Naive thymus-derived CD4-positive, alpha-beta T cell (primary cell): ENCODE measurements around the gene AGAP1. TPM values are rescaled to one million over a fixed set of nuclear protein-coding genes. Genes with fewer than 3 reads are reported as not detected.

ENCODE experiments used
- ATAC-seq: fragments of 150-1000 bp; cut with Tn5 transposase; 2 replicates; pipeline ENCODE4 v1.10.0; 2021; ENCODE audit warnings: mild to moderate bottlenecking, moderate library complexity
- CTCF ChIA-PET: fragments of 350-600 bp; sonication (Branson Sonifier 250); formaldehyde crosslinking; loops from one replicate; lab custom pipeline; 2021; ENCODE audit warnings: antibody characterized with exemption; lab: Charles Lee
- POLR2A ChIA-PET: fragments of 350-600 bp; sonication (Branson Sonifier 250); formaldehyde crosslinking; loops from one replicate; lab custom pipeline; 2021; ENCODE audit warnings: antibody characterized with exemption, inconsistent platforms; lab: Charles Lee
- DNase-seq, 9 donors: peaks; one replicate each; pipeline versions ENCODE4 v3.0.0 to v3.0.0-alpha.2; 2020 to 2022; ENCODE audit warnings: mixed read lengths in 1 of 9
- H3K27ac ChIP-seq: one replicate; pipeline ENCODE4 v1.7.0; 2013; ENCODE audit warnings: mild to moderate bottlenecking, low read depth, low read length, moderate library complexity
- H3K27me3 ChIP-seq, 2 donors: one replicate each; pipeline ENCODE4 v1.7.0; 2013; ENCODE audit warnings: low read length in 2 of 2, mild to moderate bottlenecking in 2 of 2, moderate library complexity in 2 of 2; ENCODE audit not compliant: control insufficient read depth in 2 of 2, insufficient read depth in 2 of 2
- H3K36me3 ChIP-seq, 3 experiments: 1 replicate in 2 of 3; 2 replicates in 1 of 3; pipeline ENCODE4 v1.7.0; 2013; ENCODE audit warnings: low read length in 3 of 3, mild to moderate bottlenecking in 3 of 3, moderate library complexity in 1 of 3; ENCODE audit not compliant: insufficient read depth in 3 of 3, control insufficient read depth in 2 of 3
- H3K4me1 ChIP-seq, 2 donors: one replicate each; pipeline ENCODE4 v1.7.0; 2013; ENCODE audit warnings: low read length in 2 of 2, mild to moderate bottlenecking in 2 of 2, moderate library complexity in 1 of 2; ENCODE audit not compliant: control insufficient read depth in 2 of 2, insufficient read depth in 2 of 2
- H3K4me3 ChIP-seq: 2 replicates; pipeline ENCODE4 v1.7.0; 2013; ENCODE audit warnings: mild to moderate bottlenecking, low read length
- H3K9me3 ChIP-seq, 3 experiments: 1 replicate in 2 of 3; 2 replicates in 1 of 3; pipeline ENCODE4 v1.7.0; 2013; ENCODE audit warnings: low read length in 3 of 3; ENCODE audit not compliant: control insufficient read depth in 2 of 3
- H3K27ac Mint-ChIP-seq, 9 donors: one replicate each; pipeline ENCODE4 v1.8.0; 2020 to 2022; ENCODE audit warnings: mixed read lengths in 9 of 9, mild to moderate bottlenecking in 8 of 9, moderate library complexity in 5 of 9, inconsistent platforms in 2 of 9
- H3K27me3 Mint-ChIP-seq, 5 donors: one replicate each; pipeline ENCODE4 v1.8.0; 2021 to 2022; ENCODE audit warnings: mixed read lengths in 5 of 5, mild to moderate bottlenecking in 1 of 5
- H3K36me3 Mint-ChIP-seq, 5 donors: one replicate each; pipeline ENCODE4 v1.8.0; 2020 to 2022; ENCODE audit warnings: mixed read lengths in 5 of 5, mild to moderate bottlenecking in 3 of 5, inconsistent platforms in 1 of 5
- H3K4me1 Mint-ChIP-seq, 7 donors: one replicate each; pipeline ENCODE4 v1.8.0; 2020 to 2022; ENCODE audit warnings: mixed read lengths in 7 of 7, mild to moderate bottlenecking in 3 of 7, inconsistent platforms in 1 of 7
- H3K4me3 Mint-ChIP-seq, 10 donors: one replicate each; pipeline ENCODE4 v1.8.0; 2020 to 2022; ENCODE audit warnings: mild to moderate bottlenecking in 10 of 10, mixed read lengths in 10 of 10, moderate library complexity in 6 of 10, inconsistent platforms in 2 of 10
- H3K9me3 Mint-ChIP-seq, 11 donors: one replicate each; pipeline ENCODE4 v1.8.0; 2020 to 2022; ENCODE audit warnings: mixed read lengths in 11 of 11, mild to moderate bottlenecking in 4 of 11, inconsistent platforms in 1 of 11, moderate library complexity in 1 of 11
- intact Hi-C, 2 donors: fragments of 100-400 bp; cut with micrococcal nuclease; formaldehyde crosslinking; loops; one replicate each; pipeline ENCODE4 v1.15.1; 2023
- polyA plus RNA-seq, 2 donors: library from polyadenylated mRNA; unstranded; fragments of 300-500 nt; fragmentation: Illumina TruSeq; gene quantifications; one replicate each; pipeline ENCODE4 v1.2.3, GENCODE V29; 2021
- total RNA-seq, 6 experiments: library from RNA in 5 of 6; stranded (reverse) in 5 of 6; gene quantifications; 1 replicate in 5 of 6; 2 replicates in 1 of 6; pipeline ENCODE4 v1.2.3 and lab custom pipeline; 2021 to 2026

The AGAP1 gene
- total and polyA plus RNA-seq, 7 experiments from 2014 or later, result 0.35 to 9.6 (median 0.85) TPM; not detected in 2

GRCh38 chr2:235765181-235765820 is 271.5 kb downstream of the AGAP1 start:
- Mint-ChIP-seq H3K27ac (no peak overlapping the region), H3K4me1 (peaks cover 0 to 4% (median 0%) of the 10 kb centered on the region in 7 donors), H3K36me3 (no peaks in the 10 kb centered on the region), H3K4me3 (no peak overlapping the region), H3K27me3 (peaks cover 0 to 13% (median 5%) of the 10 kb centered on the region in 5 donors), H3K9me3 (peaks cover 0 to 2% (median 0%) of the 10 kb centered on the region in 11 donors)
- no peaks in the 10 kb centered on the region for H3K9me3 ChIP-seq
- no peak overlapping the region for H3K27ac ChIP-seq
- no peak for DNase-seq
- ATAC-seq, result no peak
- H3K4me1 ChIP-seq, result no peaks in the 10 kb centered on the region
- no peaks in the 10 kb centered on the region for H3K27me3 ChIP-seq
- no peak overlapping the region for H3K4me3 ChIP-seq
- CTCF ChIA-PET, result interaction anchor here (1.0 to 1.3 kb wide), 3 partner anchors 9 to 99 kb away, joined by 3 to 9 read pairs (median 4); no protein-coding TSS in a partner anchor
- intact Hi-C loops, result loop anchor here (5.0 to 10.0 kb wide), 2 partner anchors 1310 to 1807 kb away; no protein-coding TSS in a partner anchor
- POLR2A ChIA-PET, result no interaction called here
- no peaks in the 10 kb centered on the region for H3K36me3 ChIP-seq

- H3K9me3 ChIP-seq, result no peaks in the 10 kb centered on the region
- intact Hi-C loops, result loop anchor here (1.0 to 10.0 kb wide), 4 partner anchors 415 to 1806 kb away; no protein-coding TSS in a partner anchor
- no peak overlapping the region for H3K4me3 ChIP-seq
- DNase-seq (peak in 7 of 9 donors; percentile 29 to 57 (median 38)), ATAC-seq (peak; percentile 74)
- peaks cover 0 to 4% (median 0%) of the 10 kb centered on the region in 7 donors for H3K4me1 Mint-ChIP-seq
- no peak overlapping the region for H3K27ac Mint-ChIP-seq
- H3K27me3 Mint-ChIP-seq, result peaks cover 0 to 13% (median 5%) of the 10 kb centered on the region in 5 donors
- no peak overlapping the region for H3K27ac ChIP-seq
- no peak overlapping the region for H3K4me3 Mint-ChIP-seq
- H3K36me3 Mint-ChIP-seq, result no peaks in the 10 kb centered on the region
- H3K9me3 Mint-ChIP-seq, result peaks cover 0 to 2% (median 0%) of the 10 kb centered on the region in 11 donors
- no peaks in the 10 kb centered on the region for H3K36me3 ChIP-seq
- ChIA-PET CTCF (interaction anchor here (0.8 to 1.3 kb wide), 5 partner anchors 10 to 1298 kb away, joined by 3 to 9 read pairs (median 4); no protein-coding TSS in a partner anchor), POLR2A (no interaction called here)
- no peaks in the 10 kb centered on the region for H3K4me1 ChIP-seq
- no peaks in the 10 kb centered on the region for H3K27me3 ChIP-seq
These were observed 272.4 kb downstream of the AGAP1 start for GRCh38 chr2:235766278-235766677.

- Histone ChIP-seq H3K27ac (no peak overlapping the region), H3K4me3 (no peak overlapping the region), H3K27me3 (no peaks in the 10 kb centered on the region), H3K36me3 (no peaks in the 10 kb centered on the region), H3K9me3 (no peaks in the 10 kb centered on the region), H3K4me1 (no peaks in the 10 kb centered on the region)
- ChIA-PET POLR2A (no interaction called here), CTCF (no interaction called here)
- peaks cover 0 to 6% (median 4%) of the 10 kb centered on the region in 5 donors for H3K27me3 Mint-ChIP-seq
- DNase-seq (no peak), ATAC-seq (no peak)
- H3K4me1 Mint-ChIP-seq, result peaks cover 0 to 4% (median 0%) of the 10 kb centered on the region in 7 donors
- H3K27ac Mint-ChIP-seq, result no peak overlapping the region
- intact Hi-C loops, result loop anchor here (5.0 to 10.0 kb wide), 2 partner anchors 1306 to 1804 kb away; no protein-coding TSS in a partner anchor
- no peaks in the 10 kb centered on the region for H3K9me3 Mint-ChIP-seq
- no peak overlapping the region for H3K4me3 Mint-ChIP-seq
- H3K36me3 Mint-ChIP-seq, result no peaks in the 10 kb centered on the region
These were observed 274.8 kb downstream of the AGAP1 start for GRCh38 chr2:235768606-235769005.

GRCh38 chr2:235769046-235769445 is 275.2 kb downstream of the AGAP1 start:
- ATAC-seq, result no peak
- CTCF ChIA-PET, result no interaction called here
- H3K9me3 Mint-ChIP-seq, result no peaks in the 10 kb centered on the region
- Histone ChIP-seq H3K4me3 (no peak overlapping the region), H3K36me3 (no peaks in the 10 kb centered on the region), H3K4me1 (no peaks in the 10 kb centered on the region), H3K9me3 (no peaks in the 10 kb centered on the region), H3K27me3 (no peaks in the 10 kb centered on the region), H3K27ac (no peak overlapping the region)
- no peak for DNase-seq
- intact Hi-C loops, result loop anchor here (5.0 to 10.0 kb wide), 2 partner anchors 1306 to 1803 kb away; no protein-coding TSS in a partner anchor
- H3K27me3 Mint-ChIP-seq, result peaks cover 0 to 6% (median 4%) of the 10 kb centered on the region in 5 donors
- no peak overlapping the region for H3K4me3 Mint-ChIP-seq
- H3K36me3 Mint-ChIP-seq, result no peaks in the 10 kb centered on the region
- peaks cover 0 to 4% (median 0%) of the 10 kb centered on the region in 7 donors for H3K4me1 Mint-ChIP-seq
- POLR2A ChIA-PET, result no interaction called here
- no peak overlapping the region for H3K27ac Mint-ChIP-seq

- no peak overlapping the region for H3K27ac ChIP-seq
- H3K9me3 ChIP-seq, result no peaks in the 10 kb centered on the region
- POLR2A ChIA-PET, result no interaction called here
- peaks cover 0 to 10% (median 6%) of the 10 kb centered on the region in 5 donors for H3K27me3 Mint-ChIP-seq
- no peak overlapping the region for H3K4me3 ChIP-seq
- CTCF ChIA-PET, result no interaction called here
- no peak for DNase-seq
- ATAC-seq, result no peak
- H3K4me1 ChIP-seq, result no peaks in the 10 kb centered on the region
- no peaks in the 10 kb centered on the region for H3K36me3 ChIP-seq
- H3K27me3 ChIP-seq, result no peaks in the 10 kb centered on the region
- no peaks in the 10 kb centered on the region for H3K36me3 Mint-ChIP-seq
- intact Hi-C loops, result no loop called here
- no peak overlapping the region for H3K27ac Mint-ChIP-seq
- H3K9me3 Mint-ChIP-seq, result no peaks in the 10 kb centered on the region
- peaks cover 0 to 3% (median 0%) of the 10 kb centered on the region in 7 donors for H3K4me1 Mint-ChIP-seq
- no peak overlapping the region for H3K4me3 Mint-ChIP-seq
These were observed 277.3 kb downstream of the AGAP1 start for GRCh38 chr2:235770909-235771820.

- no peak for ATAC-seq
- H3K27ac ChIP-seq, result no peak overlapping the region
- no peaks in the 10 kb centered on the region for H3K4me1 ChIP-seq
- H3K4me3 Mint-ChIP-seq, result no peak overlapping the region
- H3K27me3 ChIP-seq, result no peaks in the 10 kb centered on the region
- no peaks in the 10 kb centered on the region for H3K36me3 ChIP-seq
- intact Hi-C loops, result no loop called here
- DNase-seq, result no peak
- H3K4me1 Mint-ChIP-seq, result no peaks in the 10 kb centered on the region
- H3K27ac Mint-ChIP-seq, result no peak overlapping the region
- H3K9me3 ChIP-seq, result no peaks in the 10 kb centered on the region
- peaks cover 0 to 10% (median 5%) of the 10 kb centered on the region in 5 donors for H3K27me3 Mint-ChIP-seq
- H3K36me3 Mint-ChIP-seq, result no peaks in the 10 kb centered on the region
- POLR2A ChIA-PET, result no interaction called here
- CTCF ChIA-PET, result no interaction called here
- no peak overlapping the region for H3K4me3 ChIP-seq
- H3K9me3 Mint-ChIP-seq, result no peaks in the 10 kb centered on the region
These were observed 279.5 kb downstream of the AGAP1 start for GRCh38 chr2:235773188-235773928.
